CD4-positive, alpha-beta T cell treated with Interleukin-4 for 4 hours (primary cell): ENCODE data around the gene CACNA2D1.

Source experiments
- DNase-seq: peaks from one replicate; pipeline ENCODE4 v3.0.0-alpha.2; 2020

The CACNA2D1 gene

GRCh38 chr7:82211333-82211732, 232.2 kb downstream of the CACNA2D1 start:
- no peak for DNase-seq

DNA sequence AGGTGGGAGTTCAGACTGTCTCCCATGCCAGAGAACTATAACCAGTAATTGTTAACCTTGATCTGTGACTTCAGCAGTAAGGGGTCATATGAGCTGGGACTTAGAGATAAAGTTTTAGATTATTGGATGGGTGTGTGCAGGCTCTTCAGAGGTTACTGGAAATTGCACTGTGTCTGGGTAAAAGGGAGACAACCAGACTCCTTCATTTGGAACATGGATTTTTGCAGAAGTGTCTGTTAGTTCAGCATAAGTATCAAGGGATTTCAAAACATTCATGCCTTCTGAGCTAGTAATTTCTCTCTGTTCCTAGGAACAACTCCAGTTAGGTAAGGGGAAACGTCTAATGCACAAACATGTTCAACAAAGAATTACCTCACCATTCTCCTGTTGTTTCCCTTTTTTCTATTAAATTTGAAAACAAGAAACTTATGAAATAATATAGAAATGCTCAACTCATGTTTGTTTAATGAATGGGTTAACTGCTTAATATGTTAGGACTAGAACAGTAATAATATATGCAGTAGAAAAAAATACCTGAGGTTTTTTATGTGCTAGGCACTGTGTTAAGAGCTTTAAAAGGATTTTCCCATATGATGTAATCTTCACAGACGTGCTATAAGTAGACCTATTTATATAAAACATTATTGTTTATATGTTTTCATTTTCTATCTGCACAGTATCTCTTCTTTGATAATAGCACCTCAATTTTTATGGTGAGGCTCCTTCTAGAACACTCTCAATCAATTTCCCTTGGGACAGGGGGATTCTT, 233.0 kb downstream of the CACNA2D1 start:
- no peak for DNase-seq

DNA sequence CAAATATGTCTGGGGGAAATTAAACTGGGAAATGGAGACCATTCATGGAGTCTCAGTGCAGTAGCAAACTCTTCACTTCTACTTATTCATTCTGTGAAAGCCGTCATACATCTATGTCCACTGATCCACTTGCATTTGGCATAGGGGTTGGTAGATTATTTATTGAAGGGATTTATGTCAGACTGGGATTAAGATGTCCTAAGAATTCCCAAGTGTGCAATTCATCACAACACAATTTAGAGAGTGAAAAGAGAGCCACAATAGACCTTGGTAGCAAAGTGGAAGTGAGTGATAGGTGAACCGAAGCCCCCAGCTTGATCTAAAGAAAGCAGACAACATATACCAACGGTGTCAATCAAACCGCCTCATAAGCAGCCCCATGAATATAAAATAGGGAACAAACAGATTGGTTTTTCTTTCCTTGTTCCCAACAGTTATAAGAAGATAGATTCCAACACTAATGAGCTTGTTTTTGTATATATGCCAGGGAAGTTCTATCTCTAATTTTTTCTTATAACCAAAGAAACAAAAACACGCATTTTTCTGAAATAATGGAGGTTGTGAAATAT, 234.3 kb downstream of the CACNA2D1 start:
- no peak for DNase-seq

DNA sequence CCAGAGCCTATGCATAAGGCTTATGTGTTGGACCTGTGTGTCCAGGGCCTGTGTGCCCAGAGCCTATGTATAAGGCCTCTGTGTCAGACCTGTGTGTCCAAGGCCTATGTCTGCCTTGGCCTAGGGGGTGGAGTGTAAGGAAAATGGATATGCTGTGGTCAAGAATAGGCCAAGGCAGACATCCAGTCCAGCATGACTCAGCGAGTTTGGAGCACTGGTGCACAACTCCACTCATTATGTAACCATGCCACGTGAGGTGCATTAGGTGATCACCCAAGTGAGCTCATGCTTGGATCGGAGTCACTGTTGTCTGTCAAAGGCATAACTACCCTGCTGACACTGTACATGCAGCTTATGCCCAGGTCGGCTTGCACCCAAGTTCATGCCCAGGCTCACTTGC, 238.9 kb downstream of the CACNA2D1 start:
- DNase-seq = no peak

GRCh38 chr7:82202965-82203364, 240.6 kb downstream of the CACNA2D1 start:
- DNase-seq = no peak

- no peak for DNase-seq
Measured at GRCh38 chr7:82202107-82202506, 241.5 kb downstream of the CACNA2D1 start.

DNA sequence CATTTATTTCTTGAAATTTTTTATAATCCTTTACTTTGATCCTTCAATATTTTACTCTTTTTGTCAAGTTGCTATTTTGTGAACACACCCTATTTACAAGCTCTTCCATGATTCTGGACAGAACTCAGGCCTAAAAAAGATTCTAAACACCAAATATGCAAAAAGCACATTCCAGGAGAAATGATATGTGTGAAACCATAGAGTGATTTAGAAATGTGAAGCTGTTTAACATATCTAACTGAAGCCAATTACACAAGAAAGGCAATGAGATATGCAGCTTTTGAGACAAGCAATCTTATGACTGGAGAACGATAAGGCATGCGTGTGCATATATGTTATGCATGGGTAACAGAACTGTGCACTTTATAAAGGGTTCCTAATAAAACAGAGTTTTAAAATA, 243.0 kb downstream of the CACNA2D1 start:
- no peak for DNase-seq

- no peak for DNase-seq
Measured at GRCh38 chr7:82194016-82194643, 249.4 kb downstream of the CACNA2D1 start.

GRCh38 chr7:82188636-82189035, 254.9 kb downstream of the CACNA2D1 start:
- DNase-seq = no peak

DNA sequence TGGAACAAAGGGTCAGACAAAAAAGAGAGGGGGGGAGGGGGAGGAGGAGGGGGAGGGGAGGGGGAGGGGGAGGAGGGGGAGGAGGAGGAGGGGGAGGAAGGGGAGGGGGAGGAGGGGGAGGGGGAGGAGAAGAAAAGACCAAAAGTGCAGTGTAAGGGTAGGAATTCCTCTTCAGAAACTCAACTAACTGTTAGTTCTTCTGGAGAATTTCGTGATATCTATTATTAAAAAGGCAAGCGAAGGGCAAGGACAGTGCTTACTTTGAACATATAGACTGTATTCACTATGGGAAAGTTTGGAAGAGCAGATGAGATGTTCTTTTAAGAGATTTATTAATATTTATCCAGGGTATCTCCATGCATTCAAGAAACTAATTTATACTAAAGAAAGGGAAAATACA, 258.1 kb downstream of the CACNA2D1 start:
- DNase-seq = no peak

DNA sequence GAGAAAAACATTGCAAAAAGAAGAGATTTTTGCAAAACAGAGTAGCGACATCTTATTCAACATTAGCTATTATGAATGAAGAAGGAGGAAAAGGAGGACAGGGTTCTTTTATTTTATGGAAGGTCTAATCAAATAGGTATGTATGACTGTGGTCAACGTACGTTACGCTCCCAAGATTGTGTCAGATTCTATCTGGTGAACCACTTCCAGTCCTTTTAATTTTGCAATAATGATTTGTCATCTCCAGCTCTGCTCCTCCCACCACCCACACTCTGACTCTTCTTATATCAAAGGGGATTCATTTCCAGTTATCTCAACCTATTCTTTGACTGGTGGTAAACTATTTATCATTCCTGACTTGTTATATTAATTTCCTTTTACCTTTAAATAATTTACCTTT, 259.9 kb downstream of the CACNA2D1 start:
- no peak for DNase-seq

DNA sequence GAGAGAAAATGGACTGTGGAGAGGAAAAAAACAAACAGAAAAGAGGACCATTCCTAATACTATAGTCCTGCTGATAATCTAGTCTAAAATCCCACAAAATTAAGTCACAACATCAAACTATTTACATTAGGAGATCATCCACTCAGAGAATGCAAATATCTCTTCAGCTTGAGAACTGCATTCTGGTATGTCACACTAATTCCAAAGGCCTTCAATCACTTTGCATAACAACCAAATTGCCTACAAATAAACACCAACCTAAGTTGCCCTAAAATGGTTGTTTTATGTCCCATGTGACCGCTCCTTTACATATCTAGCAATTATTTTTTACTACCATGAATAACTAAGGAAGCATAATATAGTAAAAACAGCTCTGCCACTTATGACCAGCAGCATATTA, 264.3 kb downstream of the CACNA2D1 start:
- DNase-seq = no peak

- no peak for DNase-seq
Measured at GRCh38 chr7:82175319-82175718, 268.3 kb downstream of the CACNA2D1 start.

- no peak for DNase-seq
Measured at GRCh38 chr7:82173400-82174021, 270.1 kb downstream of the CACNA2D1 start.

GRCh38 chr7:82172881-82173280, 270.7 kb downstream of the CACNA2D1 start:
- no peak for DNase-seq

- no peak for DNase-seq
Measured at GRCh38 chr7:82172017-82172416, 271.6 kb downstream of the CACNA2D1 start.

- no peak for DNase-seq
Measured at GRCh38 chr7:82167558-82168314, 275.8 kb downstream of the CACNA2D1 start.

DNA sequence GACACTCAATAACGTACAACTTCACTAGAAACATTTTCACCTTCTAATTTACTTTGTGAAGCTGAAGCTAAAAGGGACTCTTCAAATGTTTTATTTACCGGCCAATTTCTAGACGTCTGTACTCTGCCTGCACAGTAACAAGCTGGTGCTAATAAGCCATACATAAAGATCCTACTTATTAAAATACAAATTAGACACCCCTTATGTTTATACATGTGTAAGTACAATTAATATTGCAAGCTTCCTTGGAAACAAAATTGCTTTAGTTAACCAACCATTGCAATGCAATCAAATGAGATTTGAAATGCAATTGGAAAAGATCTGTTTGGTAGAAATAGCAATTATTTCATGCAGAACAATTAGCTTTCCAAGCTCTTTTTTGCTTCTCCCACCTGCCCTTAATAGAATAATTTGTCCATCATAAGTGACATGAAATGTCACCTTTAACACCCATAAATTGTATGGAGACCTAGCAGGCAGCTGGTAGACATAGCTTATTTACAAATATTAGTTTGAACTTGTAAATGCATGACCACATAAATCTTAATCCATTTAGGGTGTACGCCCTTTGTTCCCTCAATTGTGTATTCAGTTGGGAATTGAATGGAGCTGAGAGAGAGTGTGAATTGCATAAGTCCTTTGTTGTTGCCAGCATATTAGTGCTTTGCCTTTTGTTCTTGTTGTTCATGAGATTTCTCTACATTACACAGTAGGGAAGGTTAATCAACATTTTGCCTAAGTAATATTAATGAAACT, 277.1 kb downstream of the CACNA2D1 start:
- DNase-seq = no peak

- no peak for DNase-seq
Measured at GRCh38 chr7:82164813-82165212, 278.8 kb downstream of the CACNA2D1 start.

GRCh38 chr7:82164410-82164809, 279.2 kb downstream of the CACNA2D1 start:
- no peak for DNase-seq

DNA sequence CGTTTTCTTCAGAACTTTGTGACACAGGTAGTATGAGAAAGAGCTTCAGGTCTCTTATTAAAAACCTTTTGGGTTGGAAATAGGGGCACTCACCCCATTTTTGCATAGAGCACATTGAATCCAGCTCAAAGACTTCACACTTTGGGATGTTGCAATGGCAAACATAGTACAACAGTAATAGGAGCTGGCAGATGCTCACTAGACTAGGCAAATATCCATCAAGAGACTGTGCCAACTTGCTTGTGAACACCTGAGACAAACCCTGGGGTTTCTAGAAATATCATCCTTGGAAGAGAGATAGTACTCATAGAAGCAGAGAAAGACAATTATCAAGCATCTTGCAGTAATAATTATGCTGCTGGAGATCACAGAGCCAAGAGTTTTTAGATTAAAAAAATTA, 280.0 kb downstream of the CACNA2D1 start:
- DNase-seq = no peak

DNA sequence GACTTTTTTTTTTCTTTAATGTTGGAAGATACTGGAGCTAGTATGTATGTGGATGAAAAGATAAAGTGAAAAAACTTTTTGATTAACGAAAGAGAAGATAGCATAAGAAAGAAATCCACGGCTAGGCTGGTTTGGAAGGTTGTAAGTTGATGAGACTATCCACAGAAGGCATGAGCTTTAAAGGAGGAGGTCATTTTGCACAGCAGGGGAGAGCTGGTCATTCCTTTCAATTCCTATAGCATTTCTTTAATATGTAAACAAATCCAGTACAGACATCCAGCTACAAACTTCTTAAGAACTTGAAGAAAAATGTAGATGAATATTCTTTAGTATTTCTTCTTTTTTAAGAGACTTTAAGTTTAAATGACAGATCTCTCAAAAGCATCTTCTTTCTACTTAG, 281.3 kb downstream of the CACNA2D1 start:
- DNase-seq = no peak
